Cerebellar cortex (tissue), 1 donor: ENCODE results near the gene DLGAP1.
A peak's percentile ranks its signal among the peaks of the same experiment; 100 is the strongest.

Experiments used
- DNase-seq: peaks from one replicate; pipeline ENCODE4 v3.0.0-alpha.2; 2015; ENCODE audit warnings: low spot score

Gene DLGAP1

DNA sequence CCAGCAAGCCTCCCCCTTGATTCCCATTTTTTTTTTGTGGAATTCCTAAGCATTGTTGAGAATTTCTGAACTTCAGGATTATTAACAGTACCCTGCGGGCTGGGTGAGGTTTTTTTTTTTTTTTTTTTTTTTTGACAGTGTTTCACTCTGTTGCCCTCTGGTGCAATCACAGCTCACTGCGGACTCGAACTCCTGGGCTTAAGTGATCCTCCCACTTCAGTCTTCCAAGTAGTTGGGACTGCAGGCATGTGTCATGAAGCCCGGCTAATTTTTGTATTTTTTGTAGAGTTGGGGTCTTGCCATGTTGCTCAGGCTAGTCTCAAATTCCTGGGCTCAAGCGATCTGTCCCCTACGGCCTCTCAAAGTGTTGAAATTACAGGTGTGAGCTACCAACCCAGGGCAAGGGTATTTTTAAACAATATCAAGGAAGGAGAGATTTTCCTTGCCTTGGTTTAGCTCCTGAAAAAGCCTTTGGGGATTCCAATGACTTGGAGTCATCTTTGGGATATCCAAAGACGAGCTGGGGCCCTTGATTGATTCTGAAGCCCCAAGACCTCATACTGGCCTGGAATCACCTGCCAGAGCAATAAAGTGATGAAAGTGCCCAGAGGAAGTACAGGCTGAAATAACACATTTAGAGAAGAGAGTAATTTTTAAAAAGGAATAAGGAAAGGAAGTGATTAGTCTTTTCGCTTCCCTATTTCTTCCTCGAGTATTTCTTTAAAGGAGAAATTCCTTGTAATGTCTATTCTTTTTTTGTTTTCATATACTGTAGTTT, 764.9 kb downstream of the DLGAP1 start:
- peak; percentile 82 for DNase-seq

DNA sequence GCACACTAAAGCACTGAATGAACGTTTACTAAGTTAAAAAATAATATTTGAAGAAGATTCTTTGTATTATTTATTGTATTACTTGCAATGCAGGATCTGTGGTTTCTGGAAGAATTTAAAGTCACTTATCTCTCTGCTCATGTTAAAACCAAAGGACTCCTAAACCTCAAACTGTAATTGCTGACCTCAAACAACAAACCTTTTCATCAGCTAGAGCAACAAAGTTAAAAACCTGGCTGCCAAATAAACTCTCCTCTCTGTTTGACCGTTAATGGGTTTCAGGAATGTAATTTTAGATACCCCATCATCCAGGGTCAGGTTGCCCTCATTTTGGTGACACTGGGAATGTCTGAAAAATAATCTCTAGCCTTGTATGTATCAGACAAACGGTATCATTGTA, 766.0 kb downstream of the DLGAP1 start:
- DNase-seq: peak; percentile 79

DNA sequence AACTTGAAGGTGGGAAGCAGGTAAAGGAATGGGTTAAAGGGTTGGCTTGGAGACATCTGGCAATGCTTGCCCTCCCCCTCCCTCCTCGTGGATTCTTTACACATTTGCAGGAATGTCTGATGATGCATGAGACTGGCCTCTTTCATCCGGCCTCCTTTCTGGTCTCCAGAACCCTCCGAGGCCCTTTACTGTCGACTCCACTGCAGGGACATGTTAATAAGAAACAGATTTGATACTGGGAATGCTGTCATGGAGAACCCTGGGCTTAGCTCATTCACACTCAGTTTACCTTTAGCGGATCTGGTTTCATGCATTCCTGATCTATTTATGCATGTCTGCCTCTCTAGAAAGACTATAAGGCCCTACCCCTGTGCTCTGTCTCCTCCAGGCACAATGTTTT, 766.4 kb downstream of the DLGAP1 start:
- DNase-seq: peak; percentile 88

DNA sequence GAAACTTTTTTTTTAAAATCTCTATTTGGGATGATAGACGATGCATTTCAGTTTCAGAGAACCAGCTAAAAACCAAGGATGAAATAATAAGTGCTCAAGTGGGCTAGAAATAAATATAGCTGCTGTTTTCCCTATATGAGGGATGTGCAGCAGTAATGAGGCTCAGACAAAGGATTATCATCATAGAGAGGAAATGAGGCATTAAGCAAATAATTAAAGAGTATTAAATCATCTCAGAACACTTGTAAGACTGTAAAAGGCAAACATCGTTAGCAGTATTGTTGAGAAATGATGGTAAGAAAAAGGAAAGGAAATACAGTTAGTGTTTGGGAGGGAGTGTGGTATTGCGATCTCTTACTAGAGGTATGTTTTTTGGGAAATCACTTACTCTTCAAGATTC, 771.6 kb downstream of the DLGAP1 start:
- no peak for DNase-seq

DNA sequence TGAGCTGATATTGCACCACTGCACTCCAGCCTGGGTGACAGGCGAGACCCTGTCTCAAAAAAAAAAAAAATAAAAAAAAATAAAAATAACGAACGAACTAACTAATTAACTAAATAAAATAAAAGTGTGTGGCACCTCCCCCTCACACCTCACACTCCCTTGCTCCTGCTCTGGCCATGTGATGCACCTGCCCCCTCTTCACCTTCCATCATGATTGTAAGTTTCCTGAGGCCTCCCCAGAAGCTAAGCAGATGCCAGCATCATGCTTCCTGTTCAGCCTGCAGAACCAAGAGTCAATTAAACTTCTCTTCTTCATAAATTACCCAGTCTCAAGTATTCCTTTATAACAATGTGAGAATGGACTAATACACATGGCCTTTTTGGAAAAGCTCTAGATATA, 773.0 kb downstream of the DLGAP1 start:
- no peak for DNase-seq

DNA sequence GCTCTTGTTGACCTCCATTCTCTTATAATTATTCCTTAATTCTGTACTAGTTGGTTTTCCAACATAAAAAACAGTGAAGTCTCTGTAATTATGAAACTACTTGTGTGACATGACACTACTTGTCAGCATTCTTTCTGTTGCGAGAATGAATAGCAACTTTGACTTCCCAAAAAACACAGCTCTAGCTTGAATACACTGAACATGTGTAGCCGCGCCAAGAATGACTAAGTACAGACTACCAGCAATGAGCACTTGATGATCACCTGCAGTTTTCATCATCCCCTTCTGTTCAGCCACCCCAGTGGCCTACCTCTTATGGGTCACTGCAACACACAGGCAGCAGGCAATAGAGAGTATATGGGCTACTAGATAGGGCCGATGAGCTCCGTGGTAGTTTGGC, 775.9 kb downstream of the DLGAP1 start:
- DNase-seq: no peak

DNA sequence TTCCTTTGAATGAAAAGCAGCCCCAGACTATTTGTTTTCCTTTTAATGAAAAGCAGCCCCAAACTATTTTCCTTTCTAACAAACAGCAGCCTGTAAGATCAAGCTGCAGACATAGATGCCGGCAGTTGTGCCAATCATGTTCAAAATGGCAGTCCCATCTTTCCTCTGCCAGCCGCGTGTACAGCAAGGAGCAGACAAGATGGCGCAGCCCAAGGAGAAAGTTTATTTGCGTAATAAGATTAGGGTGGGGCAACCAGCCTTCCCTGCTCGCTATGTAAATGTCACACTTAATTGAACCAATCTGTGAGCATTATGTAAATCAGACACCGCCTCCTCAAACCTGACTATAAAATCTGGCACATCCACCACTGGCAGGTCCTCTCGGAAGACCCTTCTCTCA, 779.1 kb downstream of the DLGAP1 start:
- no peak for DNase-seq

DNA sequence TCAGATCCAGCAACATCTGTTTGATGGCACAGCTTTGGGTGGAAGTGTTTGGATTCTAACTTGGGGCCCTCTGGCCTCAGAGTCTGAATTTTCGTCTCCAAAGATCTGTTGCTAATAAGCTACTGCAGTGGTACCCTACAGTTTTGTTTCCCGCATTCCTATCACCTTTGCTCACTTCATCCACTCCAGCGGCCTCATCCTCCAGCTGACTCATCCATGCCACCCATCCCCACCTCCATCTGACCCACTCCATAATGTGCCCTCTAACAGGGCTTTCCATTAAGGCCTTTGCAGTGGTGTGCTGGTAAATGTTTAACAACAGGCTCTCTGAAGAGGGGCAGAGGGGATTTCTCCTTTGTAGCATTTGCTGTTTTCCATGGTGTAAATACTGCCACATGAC, 779.7 kb downstream of the DLGAP1 start:
- DNase-seq: no peak

DNA sequence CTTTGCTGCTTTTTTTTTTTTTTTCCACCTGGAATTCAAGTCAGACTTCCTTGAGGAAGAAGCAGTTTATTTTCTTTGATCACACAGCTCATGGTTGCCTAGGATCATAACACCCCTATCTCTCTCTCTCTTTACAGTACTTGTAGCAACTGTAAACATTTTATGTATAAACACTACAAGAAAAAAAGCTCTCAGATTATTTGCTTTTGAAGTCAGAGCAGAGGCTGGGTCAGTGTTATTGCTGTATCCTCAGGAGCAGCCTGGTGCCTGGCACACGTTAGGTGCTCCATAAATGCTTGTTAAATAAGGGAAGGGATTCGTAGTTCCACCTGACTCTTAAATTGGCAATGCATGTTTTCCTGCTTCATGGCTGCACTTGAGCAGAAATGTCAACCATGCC, 783.9 kb downstream of the DLGAP1 start:
- DNase-seq: peak; percentile 75

DNA sequence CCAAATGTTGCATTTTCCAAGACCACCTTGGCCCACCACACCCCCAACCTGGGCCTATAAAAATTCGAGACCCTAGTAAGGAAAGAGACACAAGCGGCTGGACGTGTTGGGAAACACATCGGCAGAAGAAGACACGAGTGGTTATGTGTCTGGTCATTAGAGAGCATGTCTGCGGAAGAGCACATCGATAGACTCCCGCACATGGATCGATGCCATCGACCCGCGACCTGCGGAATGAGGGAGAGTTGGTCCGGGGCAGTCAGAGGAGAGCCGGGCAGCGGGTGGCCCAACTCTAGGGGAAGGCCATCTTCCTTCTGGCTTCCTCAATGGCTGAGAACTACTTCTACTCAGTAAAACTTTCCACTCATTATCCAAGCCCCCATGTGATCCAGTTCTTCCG, 785.7 kb downstream of the DLGAP1 start:
- DNase-seq: no peak

DNA sequence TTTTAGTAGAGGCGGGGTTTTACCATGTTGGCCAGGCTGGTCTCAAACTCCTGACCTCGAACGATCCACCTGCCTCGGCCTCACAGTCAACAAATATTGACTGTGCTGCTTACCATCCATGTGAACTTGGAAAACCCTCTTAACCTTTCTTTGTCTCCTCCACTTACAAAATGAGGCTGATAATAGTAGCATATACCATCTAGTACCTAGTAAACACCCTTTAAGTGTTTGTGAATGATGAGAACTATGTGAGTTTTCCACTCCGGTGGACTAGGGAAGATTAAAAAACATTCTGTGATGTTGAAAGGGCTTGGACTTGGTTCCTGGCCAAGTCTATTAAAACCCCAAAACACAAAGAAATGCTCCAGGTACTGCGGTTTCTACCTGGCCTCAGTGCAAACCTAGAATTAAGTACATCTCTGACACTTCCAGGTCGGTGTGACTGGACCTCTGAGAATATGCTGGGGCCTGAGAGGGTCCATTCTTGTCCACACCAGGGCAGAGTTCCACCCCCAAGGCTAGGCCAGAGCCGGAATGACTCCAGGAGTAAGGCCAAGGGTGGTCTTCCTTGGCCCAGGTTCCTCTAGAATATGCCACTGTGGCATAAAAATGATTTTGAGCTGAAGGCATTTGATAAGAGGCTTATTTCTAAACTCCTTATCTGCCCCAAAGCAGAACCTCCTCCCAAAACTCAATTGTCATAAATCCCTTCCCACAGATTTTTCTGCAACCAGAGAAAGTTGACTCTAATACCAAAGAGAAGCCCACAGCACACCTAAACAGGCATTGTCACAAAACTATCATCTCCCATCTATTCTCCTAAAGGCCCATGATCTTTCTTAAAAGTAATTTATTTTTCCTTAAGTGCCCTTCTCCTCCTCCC, 787.6 kb downstream of the DLGAP1 start:
- peak; percentile 74 for DNase-seq

DNA sequence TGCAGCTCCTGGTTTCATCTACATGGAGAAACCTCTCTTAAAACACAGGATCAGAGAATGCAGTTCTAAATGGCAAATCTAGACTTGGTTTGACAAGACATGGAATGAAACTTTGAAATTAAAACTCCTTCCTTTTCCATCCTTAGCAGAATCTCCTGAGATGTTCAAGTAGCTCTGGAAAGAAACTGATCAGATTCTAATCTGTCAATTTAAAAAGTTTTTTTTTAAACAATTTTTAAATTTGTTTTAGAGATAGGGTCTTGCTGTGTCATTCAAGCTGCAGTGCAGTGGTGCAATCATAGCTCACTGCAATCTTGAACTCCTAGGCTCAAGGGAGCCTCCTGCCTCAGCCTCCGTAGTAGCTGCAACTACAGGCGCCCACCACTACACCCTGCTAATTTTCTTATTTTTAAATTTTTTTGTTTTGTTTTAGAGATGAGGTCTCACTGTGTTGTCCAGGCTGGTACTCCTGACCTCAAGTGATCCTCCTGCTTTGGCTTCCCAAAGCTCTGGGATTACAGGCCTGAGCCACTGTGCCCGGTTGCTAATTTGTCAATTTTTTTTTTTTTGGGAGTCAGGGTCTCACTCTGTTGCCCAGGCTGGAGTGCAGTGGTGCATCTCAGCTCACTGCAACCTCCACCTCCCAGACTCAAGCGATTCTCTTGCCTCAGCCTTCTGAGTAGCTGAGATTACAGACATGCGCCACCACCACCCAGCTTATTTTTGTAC, 788.4 kb downstream of the DLGAP1 start:
- DNase-seq: no peak

DNA sequence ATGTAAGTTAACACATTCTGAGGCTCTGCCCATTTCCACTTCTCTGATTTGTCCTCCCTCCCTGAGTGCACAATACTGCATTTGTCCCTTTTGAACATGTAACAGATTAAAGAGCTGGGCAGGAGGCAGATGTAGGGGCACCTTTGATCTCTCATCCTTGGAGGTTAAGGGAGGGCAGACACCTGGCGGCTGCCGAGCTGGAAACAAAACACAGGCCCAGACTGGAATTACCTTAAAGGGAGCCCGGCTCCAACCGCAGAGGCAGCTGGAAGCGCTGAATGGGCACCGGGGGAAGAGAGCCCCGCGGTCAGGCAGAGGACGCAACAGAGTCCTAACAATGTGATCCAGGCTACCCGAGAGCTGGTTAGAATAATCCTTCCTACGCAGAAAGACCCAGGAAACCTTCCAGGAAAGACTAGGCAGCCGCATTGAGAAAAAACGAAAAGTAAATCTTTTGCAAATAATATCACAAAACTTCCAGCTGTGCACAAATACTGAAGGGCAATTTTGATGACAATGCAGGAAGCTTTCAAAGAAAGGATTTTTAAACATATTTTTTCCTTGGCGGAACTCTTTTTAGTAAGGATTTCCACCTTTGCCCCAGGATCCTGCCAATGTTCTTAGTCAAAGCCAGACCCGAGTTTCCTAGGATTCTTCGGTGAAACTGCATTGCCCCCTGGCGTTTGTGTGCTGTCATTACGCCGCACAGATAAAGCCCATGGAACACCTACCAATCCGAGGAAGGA, 789.2 kb downstream of the DLGAP1 start:
- peak; percentile 95 for DNase-seq

DNA sequence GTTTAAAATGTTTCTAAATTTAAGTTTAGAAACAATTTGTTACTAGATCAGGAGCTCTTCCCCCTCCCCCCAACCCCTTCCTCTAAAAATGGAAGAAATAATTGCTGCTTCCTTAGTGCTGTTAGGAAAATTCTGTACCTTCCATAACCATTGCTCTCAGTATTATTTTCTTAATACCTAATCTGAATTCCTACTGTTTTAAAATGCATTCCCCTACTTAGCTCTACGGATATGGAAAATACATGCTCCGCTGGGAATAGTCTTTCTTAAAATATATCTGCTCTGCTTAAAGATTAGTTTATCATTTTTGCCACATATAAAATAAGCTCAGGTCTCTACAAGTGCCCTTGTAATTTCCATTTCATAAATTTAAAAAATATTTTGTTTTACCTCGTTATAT, 789.9 kb downstream of the DLGAP1 start:
- DNase-seq: no peak

DNA sequence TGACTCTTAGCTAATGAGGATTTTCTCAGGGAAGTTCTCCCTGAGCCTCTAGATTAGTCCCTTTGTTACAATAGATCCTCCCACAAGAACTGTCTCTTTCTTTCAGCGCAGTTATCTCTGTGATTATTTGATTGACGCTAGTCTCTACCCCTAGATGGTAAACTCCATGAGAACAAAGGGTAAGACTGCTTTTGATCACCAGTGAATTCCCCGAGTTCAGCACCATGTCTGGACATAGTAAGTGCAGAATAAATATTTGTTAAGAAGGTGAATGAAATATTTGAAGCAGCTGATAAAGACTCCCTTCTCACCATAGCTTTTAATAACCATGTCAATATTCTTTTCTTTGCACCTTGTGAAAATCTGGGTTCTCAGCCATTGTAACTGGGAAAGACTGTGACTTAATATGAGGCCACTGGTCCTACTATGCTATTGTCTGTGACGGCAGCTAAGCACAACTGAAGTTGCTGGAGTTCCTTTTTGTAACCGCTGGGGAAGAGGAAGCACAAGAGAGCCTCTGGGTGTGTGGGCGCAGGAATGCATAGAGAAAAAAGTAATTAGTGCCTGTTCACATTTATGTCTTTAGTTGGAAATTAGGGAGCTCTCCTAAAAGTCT, 790.4 kb downstream of the DLGAP1 start:
- peak; percentile 60 for DNase-seq

DNA sequence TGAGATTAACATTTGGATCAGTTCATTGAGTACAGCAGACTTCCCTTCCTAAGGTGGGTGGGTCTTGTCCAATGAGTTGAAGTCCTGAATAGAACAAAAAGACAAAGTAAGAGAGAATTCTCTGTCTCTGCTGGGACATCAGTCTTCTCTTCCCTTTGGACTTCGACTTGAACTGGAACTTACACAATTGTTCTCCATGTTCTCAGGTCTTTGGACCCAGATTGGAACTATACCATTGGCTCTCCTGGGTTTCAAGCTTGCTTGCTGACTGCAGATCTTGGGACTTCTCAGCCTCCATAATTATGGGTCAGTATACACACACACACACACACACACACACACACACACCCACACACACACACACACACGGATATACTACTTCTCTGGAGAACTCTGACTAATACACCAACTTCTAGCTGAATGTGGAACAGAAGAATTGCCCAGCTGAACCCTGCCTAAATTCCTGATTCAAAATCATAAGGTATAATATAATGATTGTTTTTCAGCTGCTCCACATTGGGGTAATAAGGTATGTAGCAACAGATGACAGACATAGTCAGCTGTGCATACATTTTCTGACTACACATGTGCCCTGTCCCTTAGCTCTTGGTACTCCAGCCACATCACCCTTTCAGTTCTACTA, 791.1 kb downstream of the DLGAP1 start:
- no peak for DNase-seq

DNA sequence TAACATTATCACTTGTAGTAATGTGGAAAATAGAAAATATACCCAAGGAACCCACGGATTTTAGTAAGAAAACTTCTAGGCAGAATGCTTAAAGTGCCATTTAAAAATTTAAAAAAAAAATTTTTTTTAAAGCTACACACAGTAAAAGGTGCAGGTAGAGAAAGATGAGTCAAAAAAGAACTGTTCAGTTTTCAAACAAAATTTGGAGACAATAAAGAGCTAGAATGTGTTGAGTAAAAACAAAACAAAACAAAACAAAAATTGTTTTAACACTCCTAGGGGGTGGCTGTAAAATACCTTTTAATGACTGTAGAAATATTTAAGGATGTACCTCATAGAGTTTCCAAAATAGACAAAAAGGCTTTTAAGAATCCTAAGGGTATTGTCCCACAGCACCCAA, 793.1 kb downstream of the DLGAP1 start:
- DNase-seq: no peak

DNA sequence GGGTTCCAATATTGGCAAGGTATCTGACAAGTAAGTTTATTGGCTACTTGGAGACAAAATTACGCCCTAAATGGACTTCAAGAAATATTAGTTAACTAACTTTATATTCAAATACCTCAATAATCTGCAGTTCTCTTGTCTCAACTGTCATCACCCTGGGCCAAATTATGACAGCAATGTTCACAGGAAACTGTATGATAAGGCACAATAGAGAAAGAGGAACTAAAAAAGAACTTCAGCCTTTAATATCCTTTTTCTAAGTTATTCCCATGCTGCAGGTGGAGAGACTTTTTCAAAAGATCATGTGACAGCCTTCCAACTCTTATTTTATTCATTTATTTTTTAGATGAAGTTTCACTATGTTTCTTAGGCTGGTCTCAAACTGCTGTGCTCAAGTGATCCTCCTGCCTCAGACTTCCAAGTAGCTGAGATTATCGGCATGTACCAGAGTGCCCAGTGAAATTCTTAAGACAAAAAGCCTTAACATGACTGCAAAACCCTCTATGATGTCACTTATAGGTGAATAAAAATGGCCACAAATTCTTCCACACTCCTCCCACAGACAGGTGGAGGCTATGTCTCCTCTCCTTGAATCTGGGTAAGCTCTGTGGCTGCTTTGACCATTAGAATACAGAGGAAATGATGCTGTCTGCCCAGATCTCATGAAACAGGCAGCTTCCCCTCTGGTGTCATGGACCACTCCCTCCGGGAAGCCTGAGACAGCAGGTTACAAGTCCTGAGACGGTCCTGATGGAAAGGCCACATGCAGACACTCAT, 794.2 kb downstream of the DLGAP1 start:
- DNase-seq: no peak

DNA sequence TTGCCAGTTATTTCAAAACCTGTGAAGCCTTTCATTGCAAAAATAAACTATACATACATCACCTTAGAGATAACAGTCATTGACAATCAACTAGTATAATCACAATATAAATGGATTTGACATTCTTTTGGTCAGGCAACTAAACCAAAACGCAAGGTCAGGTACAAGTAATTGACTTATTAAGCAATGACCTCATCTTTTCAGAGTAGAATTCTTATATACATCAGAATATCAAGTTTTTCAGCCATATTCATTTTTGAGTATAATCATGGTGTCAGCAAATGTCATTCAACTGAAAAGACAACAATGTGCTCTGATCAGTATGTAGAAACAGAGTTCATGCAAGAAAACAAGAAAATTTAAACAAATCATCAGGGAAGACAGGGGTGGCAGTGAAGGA, 796.6 kb downstream of the DLGAP1 start:
- no peak for DNase-seq
